GM18868 (cell line): ENCODE results near the gene RASGRP2.

Experiments used
- ATAC-seq: cut with Tn5 transposase; IDR thresholded peaks from one replicate; pipeline ENCODE4 v1.9.1; 2021; ENCODE audit warnings: mild to moderate bottlenecking, moderate library complexity; ENCODE audit not compliant: unreplicated experiment

Gene RASGRP2

DNA sequence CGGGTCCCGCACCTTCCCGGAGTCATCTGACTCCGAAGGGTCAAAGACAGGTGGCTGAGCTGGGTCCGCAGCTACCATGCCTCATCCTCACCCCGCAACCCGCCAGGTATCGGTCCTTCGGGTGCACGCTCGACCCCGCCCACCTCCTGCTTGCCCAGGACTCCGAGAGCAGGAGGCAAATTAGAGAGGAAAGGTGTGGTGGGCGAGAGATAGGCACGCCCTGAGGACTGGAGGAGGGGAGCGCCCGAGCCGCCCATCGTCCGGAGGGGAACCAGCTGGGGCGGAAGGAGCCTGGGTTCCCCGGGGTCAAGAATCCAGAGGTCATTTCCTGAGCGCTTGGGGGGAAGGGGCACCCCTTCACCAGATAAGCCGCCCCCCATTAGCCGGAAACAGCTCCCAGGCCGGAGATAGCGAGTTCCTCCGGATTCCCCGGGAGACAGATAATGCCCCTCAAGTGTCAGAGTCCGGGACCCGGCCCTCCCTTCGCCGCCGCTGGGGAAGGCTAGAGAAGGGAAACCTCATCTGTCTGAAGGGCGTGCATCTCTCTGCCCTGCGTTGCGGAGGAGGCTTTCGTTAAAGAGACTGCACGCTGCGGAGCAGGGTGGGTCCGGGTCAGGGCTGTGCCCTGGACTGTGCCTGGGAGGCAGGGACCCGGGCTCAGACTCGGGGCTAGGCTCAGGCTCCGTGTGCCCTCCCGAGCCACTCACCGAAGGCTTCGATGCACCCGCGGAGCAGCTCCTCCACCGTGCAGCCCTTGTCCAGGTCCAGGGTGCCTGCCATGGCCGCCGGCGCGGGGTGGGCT lies 1.7 kb downstream of the RASGRP2 start:
- ATAC-seq: no peak

- ATAC-seq: no peak
Measured at GRCh38 chr11:64741375-64742086, 2.4 kb downstream of the RASGRP2 start.

DNA sequence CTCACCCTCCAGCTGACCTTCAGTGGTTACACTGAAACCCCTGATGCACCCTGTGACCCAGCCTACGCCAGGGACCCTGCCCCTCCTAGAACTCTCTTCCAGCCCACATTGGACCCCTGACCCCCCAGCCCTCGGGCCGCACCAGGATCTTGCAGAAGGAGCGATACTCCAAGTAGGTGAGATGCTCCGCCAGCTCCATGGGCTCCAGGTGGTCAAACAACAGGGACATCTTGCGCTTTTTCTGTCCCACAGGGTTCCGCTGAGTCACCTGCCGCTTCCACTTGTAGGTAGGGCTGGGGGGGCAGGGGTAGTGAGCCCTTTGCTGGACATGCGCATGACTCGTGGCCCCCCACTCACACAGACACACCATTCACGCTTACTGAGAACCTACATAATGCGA lies 4.1 kb downstream of the RASGRP2 start:
- ATAC-seq: no peak

- no peak for ATAC-seq
Measured at GRCh38 chr11:64736654-64737053, 7.3 kb downstream of the RASGRP2 start.

GRCh38 chr11:64735725-64736259 lies 8.2 kb downstream of the RASGRP2 start:
- ATAC-seq: no peak

DNA sequence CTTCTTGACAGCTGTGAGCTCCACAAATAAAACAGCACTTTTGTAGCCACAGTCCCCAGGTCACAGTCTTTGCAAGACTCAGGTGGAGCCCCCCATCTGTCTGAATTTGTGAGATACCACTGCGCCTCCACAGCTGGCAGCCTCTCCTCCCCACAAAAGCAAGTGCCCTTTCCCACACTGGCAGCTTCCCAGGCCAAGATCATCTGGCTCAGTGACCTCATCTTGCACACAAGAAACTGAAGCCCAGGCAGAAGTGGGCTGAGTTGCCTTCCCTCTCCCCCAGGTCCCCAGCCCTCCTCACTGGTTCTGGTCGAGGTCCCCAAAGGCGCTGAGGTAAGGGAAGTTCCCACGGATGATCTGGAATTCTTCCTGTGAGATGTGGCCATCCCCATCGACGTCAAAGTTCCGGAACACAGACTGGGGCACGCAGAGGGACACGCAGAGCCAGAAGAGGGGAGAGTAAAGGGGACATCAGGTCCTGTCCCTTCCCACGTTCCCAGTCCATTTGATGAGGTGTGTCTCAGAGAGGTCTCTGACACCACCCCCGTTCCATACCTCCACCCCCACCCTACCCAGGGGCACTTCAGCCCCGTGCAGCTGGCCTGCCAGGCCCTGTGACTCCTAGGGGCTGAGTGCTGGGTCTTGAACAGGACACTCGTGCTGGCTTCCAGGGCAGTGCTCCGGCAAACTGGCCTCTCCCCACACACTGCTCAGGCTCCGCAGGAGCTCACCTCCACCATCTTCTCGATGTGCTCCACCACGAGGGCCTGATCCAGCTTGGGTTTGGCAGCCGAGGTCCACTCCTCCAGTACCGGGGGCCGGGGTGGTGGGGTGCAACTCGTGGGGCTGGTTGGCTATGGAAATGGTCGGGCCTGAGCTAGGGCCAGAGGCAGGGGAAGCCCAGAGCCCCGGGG lies 8.9 kb downstream of the RASGRP2 start:
- ATAC-seq: no peak

DNA sequence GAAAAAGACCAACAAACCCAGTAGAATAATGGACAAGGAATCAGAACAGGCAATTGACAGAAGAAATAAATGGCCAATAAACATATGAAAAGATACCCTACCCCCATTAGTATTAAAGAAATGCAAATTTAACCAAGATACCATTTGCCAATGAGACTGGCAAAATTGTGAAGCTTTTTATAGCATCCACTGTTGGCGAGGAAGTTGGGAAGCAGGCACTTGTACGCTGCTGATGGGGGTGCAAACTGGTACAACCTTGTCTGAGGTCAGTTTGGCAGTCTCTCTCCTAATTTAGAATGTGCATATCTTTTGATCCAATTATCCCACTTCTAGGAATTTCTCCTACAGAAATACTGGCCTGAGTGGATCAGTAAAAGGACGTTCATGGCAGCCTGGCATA lies 12.3 kb downstream of the RASGRP2 start:
- ATAC-seq: no peak

GRCh38 chr11:64729851-64730382 lies 14.0 kb downstream of the RASGRP2 start:
- no peak for ATAC-seq

DNA sequence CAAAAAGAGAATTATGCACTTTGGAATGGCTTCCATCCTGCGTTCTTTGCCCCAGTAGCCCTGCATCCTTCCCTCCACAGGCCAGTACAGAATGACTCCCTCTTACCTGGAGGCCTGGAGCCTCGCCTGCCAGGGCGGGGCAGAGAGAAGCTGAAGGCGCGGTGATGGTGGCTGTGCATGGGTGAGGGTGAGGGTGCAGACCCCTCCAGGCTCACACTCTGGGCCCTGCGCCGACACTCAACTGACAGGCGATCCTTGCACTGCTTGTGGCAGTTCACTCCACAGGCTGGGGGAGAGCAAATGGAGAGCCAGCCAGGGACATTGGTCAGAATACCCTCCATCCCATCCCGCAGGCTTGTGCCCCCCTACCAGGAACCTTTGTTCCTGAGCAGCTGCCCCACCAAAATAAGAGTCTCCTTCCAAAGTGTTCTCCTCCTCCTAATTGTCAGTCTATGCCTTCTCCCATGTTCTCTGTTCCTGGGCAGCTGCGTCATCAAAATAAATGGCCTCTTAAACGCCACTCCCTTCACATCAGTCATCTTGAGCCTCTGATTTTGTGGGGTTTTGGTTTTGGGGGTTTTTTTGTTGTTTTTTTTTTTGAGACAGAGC lies 15.1 kb downstream of the RASGRP2 start:
- no peak for ATAC-seq

DNA sequence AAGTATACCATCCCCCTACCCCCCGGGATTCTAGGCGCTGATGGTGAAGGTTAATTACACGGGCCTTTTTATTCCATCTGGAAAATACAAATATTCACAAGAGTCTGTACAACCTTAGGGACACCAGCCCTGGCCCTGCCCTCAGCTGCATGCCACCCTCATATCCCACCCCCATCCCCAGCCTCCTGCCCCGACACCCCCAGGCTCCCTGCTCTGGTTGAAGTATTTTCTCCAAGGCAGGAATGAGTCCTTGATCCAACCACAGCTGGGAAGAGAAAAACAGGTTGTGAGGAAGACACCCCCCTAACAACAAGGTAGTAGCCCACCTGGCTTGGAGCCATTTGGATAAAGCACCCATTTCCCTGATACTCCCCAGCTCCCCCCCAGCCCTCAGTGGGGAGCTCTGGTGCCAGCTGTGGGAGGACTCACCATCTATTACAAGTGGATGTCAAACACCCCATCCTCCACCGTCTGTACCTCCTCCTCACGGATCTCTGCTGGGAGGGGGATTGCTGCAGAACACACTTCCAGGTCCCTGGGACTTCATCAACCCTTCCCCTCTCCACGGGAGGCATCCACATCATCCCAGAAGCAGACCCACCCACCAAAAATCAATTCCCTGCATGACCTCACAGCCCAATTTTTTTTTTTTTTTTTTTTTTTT lies 16.9 kb downstream of the RASGRP2 start:
- no peak for ATAC-seq

- no peak for ATAC-seq
Measured at GRCh38 chr11:64726211-64726641, 17.7 kb downstream of the RASGRP2 start.

DNA sequence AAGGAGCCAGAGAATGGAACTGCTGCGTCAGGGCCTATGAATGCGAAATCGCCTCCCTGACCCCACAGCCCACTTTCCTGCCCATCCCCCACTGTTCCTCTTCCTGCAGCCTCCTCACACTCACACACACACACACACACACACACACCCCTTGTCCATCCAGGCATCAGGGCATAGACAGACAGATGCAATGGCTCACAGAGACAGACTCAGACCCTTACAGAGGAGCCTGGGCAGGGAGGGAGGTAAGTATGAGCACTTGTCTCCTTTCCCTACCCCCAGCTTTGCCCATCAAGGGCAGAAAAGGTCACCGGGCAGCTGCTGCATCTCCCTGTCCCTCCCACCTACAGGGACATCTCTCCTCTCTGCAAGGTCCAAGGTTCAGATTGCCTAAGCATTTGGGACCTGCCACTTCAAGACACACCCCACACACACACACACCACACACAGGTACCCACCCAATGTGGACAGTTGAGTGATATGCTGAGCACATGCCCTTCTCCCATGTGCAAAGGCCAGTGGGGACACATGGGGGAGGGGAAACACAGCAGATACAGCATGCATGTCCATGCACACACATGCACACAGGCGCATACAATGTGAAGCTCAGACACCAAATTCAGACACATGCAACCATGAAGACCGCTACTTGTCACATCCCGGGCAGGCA lies 18.9 kb downstream of the RASGRP2 start:
- no peak for ATAC-seq

DNA sequence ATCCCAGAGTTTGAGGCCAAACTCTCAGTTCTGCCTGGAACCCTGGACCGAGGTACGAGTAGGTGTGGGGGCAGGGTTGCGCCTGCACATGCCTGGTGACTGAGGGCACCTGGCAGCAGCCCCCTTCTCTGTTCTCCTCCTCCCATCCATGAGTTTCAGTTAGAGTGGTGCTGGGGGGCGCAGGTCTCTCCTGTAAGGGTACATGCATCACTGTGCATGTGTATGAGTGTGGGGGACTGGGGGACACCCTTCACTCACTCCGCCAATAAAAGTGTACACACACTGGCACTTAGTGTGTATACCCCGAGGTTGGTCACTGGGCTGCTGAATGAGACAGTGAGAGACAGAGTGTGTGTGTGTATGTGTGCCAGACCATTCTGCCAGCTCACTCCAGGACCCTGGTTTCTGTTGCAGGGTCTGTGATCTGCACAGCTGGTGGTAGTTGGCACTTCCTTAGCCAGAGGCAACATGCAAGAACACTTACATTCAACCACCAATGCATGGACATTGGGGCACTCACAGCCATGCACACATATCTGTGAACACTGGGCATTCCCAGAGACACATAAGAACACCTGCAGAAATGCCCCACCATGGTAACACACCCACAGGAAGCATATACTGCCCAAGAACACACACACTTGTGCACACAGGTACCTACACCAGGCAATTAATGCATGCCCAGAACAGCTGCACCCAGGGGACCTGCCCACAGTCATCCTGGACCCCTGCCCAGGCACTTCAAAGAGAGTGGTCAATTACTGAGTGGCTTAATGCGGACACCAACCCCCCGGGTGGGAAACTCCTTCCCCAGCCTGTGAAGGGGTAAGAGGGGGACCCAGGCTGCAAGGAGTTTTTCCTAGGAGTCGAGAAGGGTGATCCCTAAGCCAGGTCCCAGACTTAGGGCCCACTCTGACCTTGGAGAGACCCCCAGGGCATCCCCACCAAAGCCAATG lies 19.8 kb downstream of the RASGRP2 start:
- ATAC-seq: peak; percentile 21

DNA sequence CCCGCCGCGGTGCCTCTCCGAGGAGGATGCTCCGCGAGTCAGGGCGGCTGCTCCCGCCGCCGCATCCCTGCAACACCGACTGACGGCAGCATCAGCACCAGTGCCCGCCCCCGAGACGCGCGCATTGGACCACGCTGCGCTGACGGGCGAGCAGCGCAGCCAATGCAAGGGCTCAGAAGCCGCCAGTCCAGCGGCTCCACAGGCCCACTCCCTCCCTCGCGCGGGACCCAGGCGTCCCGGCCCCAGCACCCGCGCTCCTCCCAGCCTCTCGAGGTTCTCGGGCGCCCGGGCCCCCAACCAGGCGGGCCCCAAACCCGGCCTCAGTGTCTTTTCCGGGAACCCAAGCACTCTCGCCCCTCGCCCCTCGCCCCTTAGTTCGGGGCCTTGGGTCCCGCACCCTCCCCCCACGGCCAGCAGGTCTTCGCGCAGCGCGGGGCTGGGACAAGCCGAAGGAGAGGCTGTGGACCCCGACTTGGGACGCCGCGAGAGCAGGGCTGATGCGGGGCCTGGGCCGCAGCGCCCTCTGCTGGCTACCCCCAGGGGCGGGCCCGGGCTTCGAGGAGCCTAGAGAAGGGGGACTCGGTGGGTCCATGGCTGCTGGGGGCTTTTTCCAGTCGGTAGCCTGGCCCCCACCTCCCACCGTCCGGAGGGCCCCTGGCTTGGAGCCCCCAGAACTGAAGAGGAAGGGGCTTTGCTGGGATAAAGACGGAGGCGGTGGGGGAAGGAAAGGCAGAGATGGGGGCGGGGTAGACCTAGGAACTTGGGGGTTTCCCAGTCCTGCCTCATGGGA lies 20.6 kb downstream of the RASGRP2 start, which contains the start of gene NRXN2:
Gene NRXN2, minus strand, starts transcription at position 81 of the 790 bp plus-strand sequence. CDS start 9,498 bp downstream, outside the sequence.
- peak; percentile 83 for ATAC-seq

DNA sequence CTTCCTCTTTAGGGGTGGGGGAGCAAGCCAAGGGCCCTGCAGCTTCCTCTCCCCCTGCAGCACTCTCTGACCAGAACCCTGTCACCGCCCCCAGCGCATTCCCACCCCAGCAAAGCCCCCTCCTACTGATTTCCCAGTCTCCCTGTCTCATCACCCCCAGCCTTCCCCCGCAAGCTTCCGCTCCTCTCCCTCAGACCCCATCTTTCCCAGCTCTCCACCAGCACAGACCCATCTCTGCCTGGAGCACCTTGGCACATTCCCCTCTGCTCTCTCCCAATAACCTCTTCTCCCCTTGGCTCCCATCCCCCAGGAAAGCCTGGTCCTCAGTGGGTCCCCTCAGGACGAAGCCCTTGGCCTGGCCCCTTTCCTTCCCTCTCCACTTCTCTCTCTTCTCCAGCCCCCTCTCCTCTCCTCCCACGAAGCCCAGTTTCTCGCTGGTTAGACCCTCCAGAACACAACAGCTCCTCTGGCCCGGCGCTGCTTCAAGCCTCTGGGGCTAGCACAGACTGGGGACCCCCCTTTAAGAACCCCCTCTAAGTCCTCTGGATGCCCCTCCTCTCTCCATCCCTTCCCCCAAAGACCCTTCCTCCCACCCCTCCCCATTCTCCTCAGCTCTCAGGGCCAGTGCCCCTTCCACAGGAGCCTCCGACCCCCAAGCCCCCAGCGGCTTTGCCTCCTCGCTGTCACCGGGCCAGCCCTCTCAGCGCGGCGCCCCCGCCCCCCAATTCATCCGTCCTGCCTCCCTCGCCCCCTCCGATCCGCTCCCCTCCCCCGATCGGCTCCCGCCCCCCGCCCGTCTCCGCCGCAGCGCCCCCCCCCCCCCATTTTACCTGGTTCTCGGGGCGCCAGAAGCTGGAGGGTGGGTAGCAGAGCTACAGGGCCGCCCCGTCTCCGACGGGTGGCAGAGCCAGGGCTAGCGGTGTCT lies 21.5 kb downstream of the RASGRP2 start:
- no peak for ATAC-seq

DNA sequence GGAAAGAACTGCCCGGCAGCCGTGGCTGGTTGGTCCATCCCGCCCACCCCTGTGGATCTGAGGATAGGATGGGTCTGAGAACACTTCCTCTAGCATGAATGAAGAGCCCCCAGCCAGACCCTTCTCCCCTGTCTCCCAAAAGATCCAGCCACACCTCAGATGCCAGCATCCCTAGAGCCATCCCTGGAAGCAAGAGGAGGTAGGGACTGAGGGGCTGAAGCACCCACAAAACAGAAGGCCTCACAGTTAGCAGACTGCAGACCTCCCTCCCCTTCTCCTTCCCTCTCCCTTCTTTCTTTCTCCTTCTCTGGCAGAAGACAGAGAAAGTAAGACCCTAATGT lies 22.6 kb downstream of the RASGRP2 start:
- ATAC-seq: no peak
